H1 (cell line): ENCODE data around the gene LRRC8D. TPM values are rescaled to one million over a fixed set of nuclear protein-coding genes. Genes with fewer than 3 reads are reported as not detected.

Experiments used
- CTCF ChIA-PET: fragments of 300-600 bp; sonication (Branson Sonifier 250); formaldehyde crosslinking; loops from one replicate; lab custom pipeline; 2021; ENCODE audit not compliant: partially characterized antibody; lab: Charles Lee
- POLR2A ChIA-PET: fragments of 300-600 bp; sonication (Branson Sonifier 250); formaldehyde crosslinking; loops from one replicate; lab custom pipeline; 2021; ENCODE audit warnings: inconsistent platforms; ENCODE audit not compliant: partially characterized antibody; lab: Charles Lee
- DNase-seq, 2 experiments: peaks; one replicate each; pipeline versions ENCODE4 v3.0.0 to v3.0.0-alpha.2; 2010 to 2022; ENCODE audit warnings: low spot score in 2 of 2, low read depth in 1 of 2, mixed read lengths in 1 of 2
- FAIRE-seq: peaks from 2 replicates; lab custom pipeline; 2011; peaks lifted over from hg19 to GRCh38; lab: Jason Lieb, UNC
- H2AFZ ChIP-seq: 2 replicates; pipeline ENCODE4 v1.8.1; 2012; ENCODE audit warnings: low read length, inconsistent platforms
- H2AK5ac ChIP-seq: 2 replicates; pipeline ENCODE4 v1.6.1; 2013; ENCODE audit warnings: low read depth, low read length
- H2BK120ac ChIP-seq: replicated peaks from 2 replicates; pipeline ENCODE3; 2013; ENCODE audit warnings: low read depth, low read length, inconsistent platforms
- H2BK12ac ChIP-seq: 2 replicates; pipeline ENCODE4 v1.6.1; 2013; ENCODE audit warnings: low read depth, low read length
- H2BK15ac ChIP-seq: 2 replicates; pipeline ENCODE4 v1.6.1; 2013; ENCODE audit warnings: low read length
- H2BK20ac ChIP-seq: 2 replicates; pipeline ENCODE4 v1.6.1; 2013; ENCODE audit warnings: low read length
- H2BK5ac ChIP-seq: 2 replicates; pipeline ENCODE4 v1.6.1; 2013; ENCODE audit warnings: low read depth, low read length
- H3K14ac ChIP-seq: 2 replicates; pipeline ENCODE4 v1.6.1; 2013; ENCODE audit warnings: inconsistent platforms; ENCODE audit not compliant: insufficient read length
- H3K18ac ChIP-seq: 2 replicates; pipeline ENCODE4 v1.6.1; 2013; ENCODE audit warnings: low read length; ENCODE audit errors: extremely low read depth
- H3K23ac ChIP-seq: 2 replicates; pipeline ENCODE4 v1.6.1; 2013; ENCODE audit warnings: inconsistent platforms; ENCODE audit not compliant: insufficient read length
- H3K23me2 ChIP-seq: 2 replicates; pipeline ENCODE4 v1.6.1; 2013; ENCODE audit warnings: low read depth, low read length
- H3K27ac ChIP-seq: 2 replicates; pipeline ENCODE4 v1.6.1; 2011; ENCODE audit warnings: low read depth, low read length, inconsistent platforms
- H3K27me3 ChIP-seq, 4 experiments: replicated peaks in 1 of 4; 1 replicate in 1 of 4; 2 replicates in 3 of 4; pipeline versions ENCODE4 v1.6.1 to v1.8.1; 2011 to 2013; ENCODE audit warnings: low read length in 3 of 4, mild to moderate bottlenecking in 3 of 4, inconsistent platforms in 2 of 4, mixed read lengths in 2 of 4, moderate library complexity in 1 of 4; ENCODE audit not compliant: control insufficient read depth in 3 of 4, insufficient read depth in 3 of 4; ENCODE audit errors: extremely low read depth in 1 of 4
- H3K36me3 ChIP-seq, 4 experiments: 2 replicates each; pipeline versions ENCODE4 v1.6.1 to v1.8.1; 2011 to 2013; ENCODE audit warnings: mild to moderate bottlenecking in 4 of 4, low read length in 3 of 4, moderate library complexity in 2 of 4, control low read depth in 1 of 4, inconsistent platforms in 1 of 4; ENCODE audit not compliant: insufficient read depth in 4 of 4, control insufficient read depth in 2 of 4
- H3K4ac ChIP-seq: replicated peaks from 2 replicates; pipeline ENCODE3; 2013; ENCODE audit warnings: low read length, low read depth, mixed read lengths, inconsistent platforms; ENCODE audit not compliant: insufficient read length
- H3K4me1 ChIP-seq, 4 experiments: replicated peaks in 1 of 4; 1 replicate in 1 of 4; 2 replicates in 3 of 4; pipeline versions ENCODE4 v1.6.1 to v1.8.1; 2011 to 2013; ENCODE audit warnings: low read length in 3 of 4, inconsistent platforms in 2 of 4, mixed read lengths in 1 of 4; ENCODE audit not compliant: insufficient read depth in 4 of 4, control insufficient read depth in 3 of 4
- H3K4me2 ChIP-seq, 2 experiments: 2 replicates each; pipeline versions ENCODE4 v1.6.1 to v1.8.1; 2011 to 2013; ENCODE audit warnings: low read depth in 2 of 2, low read length in 2 of 2, control low read depth in 1 of 2, inconsistent platforms in 1 of 2, mild to moderate bottlenecking in 1 of 2; ENCODE audit not compliant: insufficient read depth in 1 of 2
- H3K4me3 ChIP-seq, 4 experiments: fragments of 200-600, 300-600 bp in 1 of 4; sonication (generic), shearing (Covaris generic), sonication (Bioruptor Twin) in 1 of 4; 2 replicates each; pipeline versions ENCODE4 v1.5.1 to v1.8.1; 2011 to 2016; ENCODE audit warnings: low read length in 4 of 4, low read depth in 3 of 4, control low read depth in 2 of 4, inconsistent platforms in 2 of 4, mild to moderate bottlenecking in 2 of 4, mixed read lengths in 1 of 4, moderate library complexity in 1 of 4; ENCODE audit not compliant: insufficient read depth in 2 of 4; ENCODE audit errors: extremely low read depth in 1 of 4
- H3K56ac ChIP-seq: replicated peaks from 2 replicates; pipeline ENCODE3; 2013; ENCODE audit warnings: low read depth, mild to moderate bottlenecking, mixed read lengths, low read length, inconsistent platforms; ENCODE audit not compliant: insufficient read length
- H3K79me1 ChIP-seq: 2 replicates; pipeline ENCODE4 v1.6.1; 2013; ENCODE audit warnings: low read depth, low read length, control low read depth
- H3K79me2 ChIP-seq, 2 experiments: 2 replicates each; pipeline versions ENCODE4 v1.6.1 to v1.8.1; 2012 to 2013; ENCODE audit warnings: low read length in 2 of 2, mild to moderate bottlenecking in 2 of 2, inconsistent platforms in 1 of 2; ENCODE audit not compliant: insufficient read depth in 2 of 2, control insufficient read depth in 1 of 2
- H3K9ac ChIP-seq, 4 experiments: replicated peaks in 1 of 4; 1 replicate in 1 of 4; 2 replicates in 3 of 4; pipeline versions ENCODE4 v1.6.1 to v1.8.1; 2011 to 2013; ENCODE audit warnings: low read depth in 3 of 4, low read length in 3 of 4, control low read depth in 2 of 4, mild to moderate bottlenecking in 2 of 4, moderate library complexity in 2 of 4, inconsistent platforms in 1 of 4; ENCODE audit errors: extremely low read depth in 1 of 4
- H3K9me3 ChIP-seq, 2 experiments: 2 replicates each; pipeline versions ENCODE4 v1.6.1 to v1.8.1; 2012 to 2013; ENCODE audit warnings: mild to moderate bottlenecking in 2 of 2, moderate library complexity in 2 of 2, control low read depth in 1 of 2, inconsistent platforms in 1 of 2, low read depth in 1 of 2, low read length in 1 of 2, mixed read lengths in 1 of 2; ENCODE audit not compliant: insufficient read depth in 2 of 2
- H4K20me1 ChIP-seq, 2 experiments: replicated peaks in 1 of 2; 2 replicates each; pipeline versions ENCODE3 to v1.8.1; 2011 to 2013; ENCODE audit warnings: inconsistent platforms in 2 of 2, low read length in 2 of 2, mild to moderate bottlenecking in 1 of 2; ENCODE audit not compliant: insufficient read depth in 2 of 2, control insufficient read depth in 1 of 2
- H4K5ac ChIP-seq: 2 replicates; pipeline ENCODE4 v1.6.1; 2013; ENCODE audit warnings: low read length, low read depth, mixed read lengths, inconsistent platforms; ENCODE audit not compliant: insufficient read length
- H4K8ac ChIP-seq: 2 replicates; pipeline ENCODE4 v1.8.0; 2013; ENCODE audit warnings: mild to moderate bottlenecking, moderate library complexity, low read length, inconsistent platforms; ENCODE audit not compliant: insufficient read depth; ENCODE audit errors: extremely low read depth
- H4K91ac ChIP-seq: replicated peaks from 2 replicates; pipeline ENCODE3; 2013; ENCODE audit warnings: low read length, mixed read lengths, inconsistent platforms; ENCODE audit not compliant: insufficient read length
- EZH2 ChIP-seq: fragments of 200-600 bp; sonication (generic); IDR thresholded peaks from 2 replicates; pipeline ENCODE4 v1.7.1; 2012; ENCODE audit warnings: low read depth, mild to moderate bottlenecking, moderate library complexity, low read length, inconsistent platforms; ENCODE audit not compliant: severe bottlenecking
- POLR2A ChIP-seq, 2 experiments: IDR thresholded peaks; 1 replicate in 1 of 2; 2 replicates in 1 of 2; pipeline ENCODE4 v1.6.1; 2011; ENCODE audit warnings: low read depth in 2 of 2, low read length in 2 of 2, mild to moderate bottlenecking in 2 of 2; ENCODE audit errors: control extremely low read depth in 1 of 2
- RXRA ChIP-seq: IDR thresholded peaks from 2 replicates; pipeline ENCODE4 v1.6.1; 2011; ENCODE audit warnings: low read depth, mild to moderate bottlenecking, low read length, moderate library complexity; ENCODE audit not compliant: insufficient read depth
- SIRT6 ChIP-seq: IDR thresholded peaks from one replicate; pipeline ENCODE4 v1.7.1; 2012; ENCODE audit warnings: low read length, inconsistent platforms
- SUZ12 ChIP-seq: fragments of 200-600 bp; sonication (generic); IDR thresholded peaks from 2 replicates; pipeline ENCODE4 v1.6.1; 2012; ENCODE audit warnings: mild to moderate bottlenecking, inconsistent platforms, low read length, moderate library complexity, mixed read lengths
- USF2 ChIP-seq: IDR thresholded peaks from 2 replicates; pipeline ENCODE4 v1.6.1; 2011; ENCODE audit warnings: low read length, improper control_type of control experiment
- WGBS, 2 experiments: shearing (Covaris generic) in 1 of 2; methylation state at CpG; one replicate each; pipeline versions ENCODE4 v1.1.6 to v1.1.7; 2013 to 2015; ENCODE audit warnings: low lambda C conversion rate in 2 of 2, mixed read lengths in 2 of 2, inconsistent platforms in 1 of 2, low coverage in 1 of 2, missing lambda C conversion rate in 1 of 2; ENCODE audit not compliant: insufficient replicate concordance in 2 of 2, insufficient coverage in 1 of 2, insufficient read length in 1 of 2; ENCODE audit errors: extremely low coverage in 1 of 2, missing lambda C conversion rate in 1 of 2; 5-methylcytosine and 5-hydroxymethylcytosine counted together
- polyA plus RNA-seq, 7 experiments: library from polyadenylated mRNA; depleted of rRNA in 3 of 7; stranded (reverse) in 5 of 7; unstranded in 2 of 7; fragments of >200 nt in 5 of 7; fragments of 200-250 nt in 2 of 7; gene quantifications; 1 replicate in 5 of 7; 2 replicates in 1 of 7; 4 replicates in 1 of 7; pipeline versions ENCODE4 v1.2.1 to v1.2.3, GENCODE V29; 2011 to 2013; ENCODE audit warnings: missing spikeins in 2 of 7, mixed read lengths in 2 of 7
- total RNA-seq: library from RNA; stranded (reverse); fragmentation: NEBNext Ultra II Directional; extraction: Animal tissue kit (Norgen Biotek cat#: 25700); gene quantifications from 2 replicates; pipeline ENCODE4 v1.2.1, GENCODE V29; 2021

LRRC8D gene
- total and polyA plus RNA-seq, 2 of the 8 experiments (the other 6 are each of a cell fraction or from before 2014, with no cell fraction given): 42.0 to 58.5 TPM

GRCh38 chr1:89873770-89874169, 52.9 kb downstream of the LRRC8D start:
- no peak overlapping the region for H4K8ac ChIP-seq
- no peaks in the 10 kb centered on the region for H3K9me3 ChIP-seq
- H3K27me3 ChIP-seq: no peaks in the 10 kb centered on the region
- peaks cover 0 to 3% (median 0%) of the 10 kb centered on the region in 4 experiments; a peak in 1 of 7 replicates for H3K4me1 ChIP-seq
- no peak overlapping the region for H3K18ac ChIP-seq
- H3K56ac ChIP-seq: no peak overlapping the region
- no peak overlapping the region for H2BK15ac ChIP-seq
- FAIRE-seq: no peak
- H3K14ac ChIP-seq: no peak overlapping the region
- H3K36me3 ChIP-seq: peaks cover 0 to 8% (median 3%) of the 10 kb centered on the region in 4 experiments; a peak in 3 of 8 replicates
- ChIA-PET POLR2A (interaction anchor here (1.3 kb wide), 1 partner anchor 14 kb away, joined by 3 read pairs; no protein-coding TSS in a partner anchor), CTCF (interaction anchor here (1.0 to 1.5 kb wide), 2 partner anchors 13 to 113 kb away, joined by 3 to 5 read pairs; no protein-coding TSS in a partner anchor)
- H3K4me3 ChIP-seq: no peak overlapping the region
- H3K27ac ChIP-seq: no peak overlapping the region
- 92% methylated on average over 3 of the region's 3 CpGs; no CpG with 5 or more reads in 1 of the 2 experiments for WGBS, 2 experiments
- peaks cover 2% of the 10 kb centered on the region; the same call in 1 of the 2 replicates for H3K23me2 ChIP-seq
- H3K4ac ChIP-seq: no peak overlapping the region
- no peak overlapping the region for H2AK5ac ChIP-seq
- H2BK20ac ChIP-seq: no peak overlapping the region
- H2BK12ac ChIP-seq: no peak overlapping the region
- H2AFZ ChIP-seq: no peak overlapping the region
- no peak overlapping the region for H3K4me2 ChIP-seq
- H4K91ac ChIP-seq: no peak overlapping the region
- peaks cover 4 to 50% of the 10 kb centered on the region in 2 experiments; a peak in 3 of 4 replicates for H3K79me2 ChIP-seq
- peaks cover 0 to 2% of the 10 kb centered on the region in 2 experiments for H4K20me1 ChIP-seq
- H3K9ac ChIP-seq: no peak overlapping the region
- no peak for TF ChIP-seq RXRA
- no peak for TF ChIP-seq SIRT6
- no peak for TF ChIP-seq USF2
- no peak for TF ChIP-seq POLR2A (IDR thresholded peaks at IDR 0.05; ENCODE audit: control extremely low read depth in 1 of 2, low read depth in 2 of 2, low read length in 2 of 2)
- TF ChIP-seq SUZ12: no peak
- no peak for TF ChIP-seq EZH2
- H2BK5ac ChIP-seq: no peak overlapping the region
- no peak for DNase-seq
- no peaks in the 10 kb centered on the region for H3K79me1 ChIP-seq
- no peak overlapping the region for H4K5ac ChIP-seq
- no peak overlapping the region for H2BK120ac ChIP-seq
- no peak overlapping the region for H3K23ac ChIP-seq
